HG02642 (cell line): ENCODE measurements around the gene AKNA.
A peak's percentile ranks its signal among the peaks of the same experiment; 100 is the strongest.

Experiments
- ATAC-seq: cut with Tn5 transposase; IDR thresholded peaks from one replicate; pipeline ENCODE4 v1.9.1; 2021; ENCODE audit warnings: mild to moderate bottlenecking; ENCODE audit not compliant: unreplicated experiment, poor library complexity

AKNA gene, protein sequence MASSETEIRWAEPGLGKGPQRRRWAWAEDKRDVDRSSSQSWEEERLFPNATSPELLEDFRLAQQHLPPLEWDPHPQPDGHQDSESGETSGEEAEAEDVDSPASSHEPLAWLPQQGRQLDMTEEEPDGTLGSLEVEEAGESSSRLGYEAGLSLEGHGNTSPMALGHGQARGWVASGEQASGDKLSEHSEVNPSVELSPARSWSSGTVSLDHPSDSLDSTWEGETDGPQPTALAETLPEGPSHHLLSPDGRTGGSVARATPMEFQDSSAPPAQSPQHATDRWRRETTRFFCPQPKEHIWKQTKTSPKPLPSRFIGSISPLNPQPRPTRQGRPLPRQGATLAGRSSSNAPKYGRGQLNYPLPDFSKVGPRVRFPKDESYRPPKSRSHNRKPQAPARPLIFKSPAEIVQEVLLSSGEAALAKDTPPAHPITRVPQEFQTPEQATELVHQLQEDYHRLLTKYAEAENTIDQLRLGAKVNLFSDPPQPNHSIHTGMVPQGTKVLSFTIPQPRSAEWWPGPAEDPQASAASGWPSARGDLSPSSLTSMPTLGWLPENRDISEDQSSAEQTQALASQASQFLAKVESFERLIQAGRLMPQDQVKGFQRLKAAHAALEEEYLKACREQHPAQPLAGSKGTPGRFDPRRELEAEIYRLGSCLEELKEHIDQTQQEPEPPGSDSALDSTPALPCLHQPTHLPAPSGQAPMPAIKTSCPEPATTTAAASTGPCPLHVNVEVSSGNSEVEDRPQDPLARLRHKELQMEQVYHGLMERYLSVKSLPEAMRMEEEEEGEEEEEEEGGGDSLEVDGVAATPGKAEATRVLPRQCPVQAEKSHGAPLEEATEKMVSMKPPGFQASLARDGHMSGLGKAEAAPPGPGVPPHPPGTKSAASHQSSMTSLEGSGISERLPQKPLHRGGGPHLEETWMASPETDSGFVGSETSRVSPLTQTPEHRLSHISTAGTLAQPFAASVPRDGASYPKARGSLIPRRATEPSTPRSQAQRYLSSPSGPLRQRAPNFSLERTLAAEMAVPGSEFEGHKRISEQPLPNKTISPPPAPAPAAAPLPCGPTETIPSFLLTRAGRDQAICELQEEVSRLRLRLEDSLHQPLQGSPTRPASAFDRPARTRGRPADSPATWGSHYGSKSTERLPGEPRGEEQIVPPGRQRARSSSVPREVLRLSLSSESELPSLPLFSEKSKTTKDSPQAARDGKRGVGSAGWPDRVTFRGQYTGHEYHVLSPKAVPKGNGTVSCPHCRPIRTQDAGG (N-terminal part only)

GRCh38 chr9:114387680-114388356, at the start of gene AKNA:
Gene AKNA (minus strand): TSS chr9:114387982. CDS start chr9:114381333, 6,649 bp downstream.
- ATAC-seq = peak; percentile 34

- no peak for ATAC-seq
These were observed 49.7 kb upstream of the AKNA start for GRCh38 chr9:114437401-114437893.

GRCh38 chr9:114434878-114435311, 47.1 kb upstream of the AKNA start:
- no peak for ATAC-seq

DNA sequence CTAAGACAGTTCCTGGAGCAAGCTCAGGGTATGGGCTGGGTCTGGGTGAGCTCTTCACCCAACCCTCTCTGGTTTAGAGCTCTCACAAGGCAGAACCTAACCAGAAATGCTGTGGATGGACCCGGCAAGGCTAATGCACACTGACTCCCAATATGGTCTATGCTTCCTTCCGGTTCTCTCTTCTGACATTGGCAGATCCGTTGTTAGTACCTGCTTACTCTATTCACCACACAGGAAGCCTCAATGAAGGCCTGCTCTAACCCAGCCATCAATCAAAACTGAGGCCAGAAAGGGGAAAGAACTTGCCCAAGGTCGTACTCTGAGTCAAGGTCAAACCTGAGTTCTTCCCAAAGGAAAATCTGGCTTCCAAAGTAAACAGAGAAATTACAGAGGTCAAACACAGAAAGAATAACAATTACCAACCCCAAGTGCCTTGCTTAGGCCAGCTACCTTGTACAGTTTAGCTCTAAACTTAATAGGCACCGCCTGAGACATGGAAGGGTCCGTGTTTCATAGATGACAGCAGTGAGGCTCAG, 46.0 kb upstream of the AKNA start:
- ATAC-seq = no peak

DNA sequence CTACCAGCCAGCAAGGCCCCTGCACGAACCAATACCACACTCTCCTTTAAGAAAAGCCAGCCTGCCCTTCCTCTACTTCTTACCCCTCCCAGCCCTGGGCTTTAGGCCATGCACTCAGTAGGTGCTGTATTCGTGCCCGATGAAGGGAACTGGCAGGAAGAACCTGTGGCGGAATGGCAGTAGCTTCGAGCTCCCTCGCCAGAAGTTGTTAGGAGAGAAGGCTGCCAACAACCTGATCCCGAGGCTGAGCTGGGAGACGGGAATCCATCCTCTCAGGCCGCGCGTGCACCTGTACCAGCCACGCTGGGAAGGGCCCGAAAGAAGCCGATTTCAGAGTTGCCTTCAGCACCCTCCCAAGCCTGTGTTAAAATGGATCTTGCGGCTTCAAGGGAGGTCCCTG, 45.3 kb upstream of the AKNA start:
- ATAC-seq = no peak

DNA sequence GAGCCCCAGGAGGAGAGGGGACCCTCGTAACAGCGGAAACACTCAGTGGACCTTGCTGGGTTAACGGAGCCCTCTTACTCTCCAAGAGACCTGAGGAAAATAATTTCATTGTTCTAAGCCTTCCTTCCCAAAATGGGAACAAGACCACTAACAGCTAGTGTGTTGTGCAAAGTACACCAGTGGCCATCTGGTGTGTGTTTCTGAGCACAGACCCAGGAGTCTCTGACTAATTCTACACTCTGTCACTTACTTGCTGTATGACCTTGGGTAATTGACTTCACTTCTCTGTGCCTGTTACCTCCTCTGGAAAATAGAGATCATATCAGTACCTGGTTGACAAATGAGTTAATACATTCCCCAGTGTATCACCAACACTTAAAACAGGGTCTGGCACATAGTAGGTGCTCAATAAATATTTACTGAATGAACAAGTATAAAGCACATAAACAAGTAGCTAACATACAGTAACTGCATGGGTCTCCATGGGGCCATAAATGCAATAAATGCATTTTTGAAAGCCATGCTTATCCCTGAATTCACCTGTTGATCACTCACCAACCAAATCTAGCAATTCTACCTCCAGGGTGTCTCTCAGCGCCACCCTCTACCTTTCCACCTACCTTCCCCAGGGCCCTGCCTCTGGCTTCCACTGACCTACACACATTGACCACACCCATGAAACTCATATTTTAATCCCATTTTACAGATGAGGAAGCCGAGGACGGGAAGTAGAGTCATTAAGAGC, 44.7 kb upstream of the AKNA start:
- ATAC-seq = no peak

- no peak for ATAC-seq
These were observed 44.0 kb upstream of the AKNA start for GRCh38 chr9:114431770-114432169.

DNA sequence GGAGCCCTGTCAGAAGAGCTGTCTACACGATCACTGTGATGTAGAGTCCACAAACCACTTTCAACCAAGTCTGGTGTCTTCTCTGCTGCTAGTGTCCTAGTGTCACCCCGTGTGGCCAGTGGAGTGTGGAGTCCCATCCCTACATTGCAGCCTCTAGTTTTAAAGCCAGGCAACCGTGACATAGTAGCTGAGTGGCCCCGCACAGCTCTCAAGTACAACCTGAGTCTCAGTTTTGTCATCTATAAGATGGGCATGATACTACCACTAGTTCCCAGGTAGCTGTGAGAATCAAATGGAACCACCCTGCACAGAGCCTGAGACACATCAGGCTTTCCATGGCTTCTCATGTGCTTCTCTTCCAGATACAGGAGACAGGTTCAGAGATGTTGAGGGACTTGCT, 43.2 kb upstream of the AKNA start:
- ATAC-seq = no peak

GRCh38 chr9:114430457-114430856, 42.7 kb upstream of the AKNA start:
- ATAC-seq = no peak

DNA sequence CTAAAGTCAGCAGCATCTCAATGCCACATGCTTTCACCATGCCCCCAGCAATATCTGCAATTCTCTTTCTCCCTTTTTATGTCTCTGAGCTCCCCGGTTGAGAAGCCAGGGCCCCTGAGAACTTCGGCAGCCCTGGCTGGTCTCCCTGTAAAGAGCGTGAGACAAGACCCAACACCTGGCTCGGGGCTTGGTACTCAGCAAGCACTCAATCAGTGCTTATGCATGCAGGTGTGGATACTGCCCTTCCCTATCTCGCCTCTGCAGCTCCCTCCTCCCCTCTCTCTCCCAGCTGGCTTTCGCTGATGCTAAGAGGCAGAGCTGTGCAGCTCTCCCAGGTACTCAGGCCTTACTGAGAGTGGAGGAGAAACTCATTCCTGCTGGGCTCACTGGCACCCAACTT, 41.7 kb upstream of the AKNA start:
- no peak for ATAC-seq

- no peak for ATAC-seq
These were observed 40.7 kb upstream of the AKNA start for GRCh38 chr9:114428466-114428865.

- ATAC-seq = no peak
These were observed 39.9 kb upstream of the AKNA start for GRCh38 chr9:114427644-114428043.

DNA sequence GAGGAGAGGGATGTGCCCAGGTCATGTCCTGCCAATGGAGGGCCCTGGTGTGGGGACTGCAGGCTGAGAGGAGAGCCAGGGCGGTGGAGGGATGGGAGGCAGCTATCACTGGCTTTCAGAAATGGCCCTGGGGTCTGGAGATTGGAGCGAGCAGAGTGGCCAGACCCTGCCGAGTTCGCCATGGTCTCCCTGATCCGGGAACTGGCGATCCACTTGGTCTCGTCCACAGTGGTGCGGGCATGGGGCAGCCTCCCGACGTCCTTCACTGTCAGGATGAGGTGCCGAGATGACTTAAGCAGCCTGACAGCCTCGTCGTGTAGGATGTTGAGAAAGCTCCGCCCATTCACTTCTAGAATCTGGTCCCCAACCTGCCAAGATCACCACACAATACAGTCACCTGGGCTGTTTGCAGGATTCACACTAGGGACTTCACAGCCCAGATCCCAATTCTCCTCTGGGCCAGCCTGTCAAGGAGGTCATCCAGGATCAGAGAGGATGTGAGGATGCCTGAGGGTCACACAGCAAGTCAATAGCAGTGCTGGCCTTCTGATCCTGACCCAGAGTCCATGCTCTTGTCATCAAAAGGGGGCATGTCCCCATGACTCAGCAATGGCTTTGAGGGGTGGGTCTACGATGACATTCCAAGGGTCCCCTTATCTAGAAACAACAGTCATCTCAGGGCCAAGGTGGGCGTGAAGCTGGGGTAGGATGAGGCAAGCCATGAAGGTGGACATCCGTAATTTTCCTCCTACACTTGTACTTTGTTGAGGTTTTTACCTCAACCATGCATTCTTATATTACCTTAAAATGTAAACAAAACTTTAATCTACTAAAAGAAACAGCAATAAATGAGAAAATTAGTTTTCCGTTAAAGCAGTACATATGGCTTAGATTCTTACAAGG, 38.5 kb upstream of the AKNA start:
- no peak for ATAC-seq

GRCh38 chr9:114425126-114425525, 37.3 kb upstream of the AKNA start:
- ATAC-seq = no peak

DNA sequence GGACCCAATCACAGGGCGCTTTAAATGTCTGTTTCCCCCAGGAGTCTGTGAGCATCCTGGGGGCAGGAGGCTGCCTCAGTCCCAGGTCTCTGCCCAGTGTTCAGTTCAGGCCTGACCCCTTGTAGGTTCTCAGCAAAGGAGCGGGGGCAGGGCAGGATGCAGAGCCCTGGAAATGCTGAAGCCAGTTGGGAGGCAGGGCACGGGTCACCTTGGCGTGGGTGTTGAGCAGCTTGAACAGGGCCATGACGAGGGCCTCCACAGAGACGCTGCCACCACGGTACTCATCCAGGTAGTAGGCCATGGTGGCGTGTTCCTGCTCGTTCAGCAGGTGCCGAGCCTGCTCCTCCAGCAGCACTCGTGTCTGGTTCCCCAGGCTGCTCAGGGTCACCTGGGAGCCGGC, 36.3 kb upstream of the AKNA start:
- ATAC-seq = no peak

GRCh38 chr9:114423181-114423580, 35.4 kb upstream of the AKNA start:
- ATAC-seq = no peak

DNA sequence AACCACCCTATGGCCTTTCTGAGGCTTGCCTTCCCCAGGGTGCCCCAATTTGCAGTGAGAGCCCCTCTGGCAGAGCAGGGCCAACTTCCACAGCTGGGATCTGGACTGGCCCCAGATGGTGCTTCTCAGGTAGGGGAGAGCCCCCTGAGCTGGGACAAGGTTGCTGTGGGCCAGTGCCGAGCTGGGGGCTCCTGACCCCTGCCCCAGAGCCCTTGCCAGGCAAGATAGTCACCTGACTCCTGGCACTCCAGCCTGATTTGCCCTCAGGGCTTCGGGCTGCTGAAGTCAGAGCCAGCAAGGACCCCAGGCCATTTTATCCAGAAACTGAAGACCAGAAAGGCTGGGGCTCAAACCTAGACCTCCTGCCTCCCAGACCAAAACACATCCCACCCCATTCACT, 33.4 kb upstream of the AKNA start:
- ATAC-seq = no peak

DNA sequence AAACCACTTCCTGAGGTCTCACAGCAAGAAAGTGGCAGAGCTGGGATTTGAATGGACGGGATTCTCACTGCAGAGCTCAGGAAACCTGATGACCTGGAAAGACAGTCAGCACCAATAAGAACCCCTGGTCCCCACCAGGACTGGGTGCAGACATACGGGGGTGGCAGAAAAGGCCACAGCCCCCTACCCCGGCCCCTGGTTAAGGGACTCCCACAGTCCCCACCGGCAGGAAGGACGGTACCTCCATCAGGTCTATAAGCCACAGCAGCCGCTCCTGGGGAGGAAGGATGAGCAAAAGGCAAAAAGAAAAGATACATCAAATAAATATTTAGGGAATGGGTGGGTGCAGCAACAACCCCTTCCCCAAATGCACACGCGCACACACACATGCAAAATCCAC, 32.0 kb upstream of the AKNA start:
- no peak for ATAC-seq
